ENCODE data around the gene GALNT9.

The GALNT9 gene

DNA sequence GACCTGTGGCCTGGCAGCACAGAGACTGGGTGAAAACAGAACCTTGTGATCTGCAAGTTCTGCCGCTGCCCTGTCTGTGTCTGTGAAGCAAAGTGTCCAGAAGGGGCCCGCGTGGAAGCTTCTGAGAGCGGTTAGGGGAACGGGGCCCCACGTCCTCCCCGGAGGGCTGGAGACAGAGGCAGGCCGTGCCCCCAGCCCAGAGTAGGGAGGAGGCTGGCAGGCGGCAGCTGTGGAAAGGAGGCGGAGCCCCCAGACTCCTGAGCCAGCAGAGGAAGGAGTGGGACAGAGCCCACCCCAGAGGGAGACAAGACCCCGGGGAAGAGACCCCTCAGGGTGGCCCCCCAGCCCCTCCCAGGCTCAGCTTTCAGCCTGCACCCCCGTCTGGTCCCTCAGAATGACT is 49.0 kb downstream of the GALNT9 start:
- TF ChIP-seq, protein P1, sequence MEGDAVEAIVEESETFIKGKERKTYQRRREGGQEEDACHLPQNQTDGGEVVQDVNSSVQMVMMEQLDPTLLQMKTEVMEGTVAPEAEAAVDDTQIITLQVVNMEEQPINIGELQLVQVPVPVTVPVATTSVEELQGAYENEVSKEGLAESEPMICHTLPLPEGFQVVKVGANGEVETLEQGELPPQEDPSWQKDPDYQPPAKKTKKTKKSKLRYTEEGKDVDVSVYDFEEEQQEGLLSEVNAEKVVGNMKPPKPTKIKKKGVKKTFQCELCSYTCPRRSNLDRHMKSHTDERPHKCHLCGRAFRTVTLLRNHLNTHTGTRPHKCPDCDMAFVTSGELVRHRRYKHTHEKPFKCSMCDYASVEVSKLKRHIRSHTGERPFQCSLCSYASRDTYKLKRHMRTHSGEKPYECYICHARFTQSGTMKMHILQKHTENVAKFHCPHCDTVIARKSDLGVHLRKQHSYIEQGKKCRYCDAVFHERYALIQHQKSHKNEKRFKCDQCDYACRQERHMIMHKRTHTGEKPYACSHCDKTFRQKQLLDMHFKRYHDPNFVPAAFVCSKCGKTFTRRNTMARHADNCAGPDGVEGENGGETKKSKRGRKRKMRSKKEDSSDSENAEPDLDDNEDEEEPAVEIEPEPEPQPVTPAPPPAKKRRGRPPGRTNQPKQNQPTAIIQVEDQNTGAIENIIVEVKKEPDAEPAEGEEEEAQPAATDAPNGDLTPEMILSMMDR (IDR thresholded peaks at IDR 0.05; ENCODE audit: low read depth, low read length) = no peak
- DNase-seq (ENCODE audit: low read depth in 2 of 2) = no peak
- H3K4me3 ChIP-seq (replicated peaks in 1 of 2; ENCODE audit: low read depth in 2 of 2, low read length in 2 of 2) = no peak overlapping the region

DNA sequence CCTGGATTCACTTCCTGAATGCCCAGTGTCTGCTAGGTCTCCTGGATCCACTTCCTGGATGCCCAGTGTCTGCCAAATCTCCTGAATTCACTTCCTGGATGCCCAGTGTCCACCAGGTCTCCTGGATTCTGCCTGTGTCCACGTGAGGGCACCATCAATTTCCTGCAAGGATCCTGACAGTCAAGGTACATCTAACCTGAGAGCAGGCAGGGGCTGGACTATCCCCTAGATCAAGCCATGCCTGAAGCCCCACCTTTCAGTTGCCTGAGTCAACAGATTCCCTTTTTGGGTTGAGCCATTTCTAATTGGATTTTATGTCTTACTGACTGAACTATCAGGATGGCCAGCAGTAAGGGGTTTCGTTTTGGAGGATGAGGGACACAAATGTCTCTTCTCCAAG is 49.5 kb downstream of the GALNT9 start:
- no peak for DNase-seq (ENCODE audit: low read depth in 2 of 2)

DNA sequence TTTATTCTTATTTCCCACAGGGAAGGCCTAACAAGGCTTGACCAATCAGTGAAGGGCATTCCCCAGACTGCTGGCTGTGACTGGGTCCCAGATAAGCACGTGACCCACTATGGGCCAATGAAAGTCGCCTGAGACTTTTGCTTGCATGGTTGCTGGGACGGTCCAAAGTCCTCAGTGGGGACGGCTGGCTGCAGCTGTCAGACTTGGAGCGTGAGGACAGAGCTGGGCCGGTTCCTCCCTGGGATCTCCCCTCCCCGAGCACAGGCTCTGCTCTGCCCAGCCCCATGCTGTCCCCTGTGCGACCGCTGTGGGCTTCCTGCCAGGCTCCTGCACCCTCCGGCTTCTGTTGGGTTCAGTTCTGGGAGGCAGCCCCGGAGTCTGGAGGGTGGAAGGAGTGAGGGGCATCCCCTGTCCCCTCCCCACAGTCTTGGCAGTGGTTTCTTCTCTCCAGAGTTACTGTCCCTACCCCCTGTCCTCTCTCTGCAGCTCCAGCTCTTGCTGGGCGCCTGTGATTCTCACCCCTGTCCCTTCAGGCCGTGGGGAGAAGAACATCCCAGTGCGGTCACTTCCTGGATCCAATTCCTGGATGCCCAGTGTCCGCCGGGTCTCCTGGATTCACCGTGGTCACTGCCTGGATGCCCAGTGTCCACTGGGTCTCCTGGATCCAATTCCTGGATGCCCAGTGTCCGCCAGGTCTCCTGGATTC is 50.1 kb downstream of the GALNT9 start:
- H3K4me3 ChIP-seq (replicated peaks in 1 of 2; ENCODE audit: low read depth in 2 of 2, low read length in 2 of 2) = no peak overlapping the region
- peak; percentile 46 to 54 for DNase-seq (ENCODE audit: low read depth in 2 of 2)
- TF ChIP-seq, protein P1 (IDR thresholded peaks at IDR 0.05; ENCODE audit: low read depth, low read length) = no peak

More for the DNA sequence above, 49.5 kb downstream of the GALNT9 start:
- TF ChIP-seq, protein P1 (IDR thresholded peaks at IDR 0.05; ENCODE audit: low read depth, low read length) = no peak
- H3K4me3 ChIP-seq (replicated peaks in 1 of 2; ENCODE audit: low read depth in 2 of 2, low read length in 2 of 2) = no peak overlapping the region

DNA sequence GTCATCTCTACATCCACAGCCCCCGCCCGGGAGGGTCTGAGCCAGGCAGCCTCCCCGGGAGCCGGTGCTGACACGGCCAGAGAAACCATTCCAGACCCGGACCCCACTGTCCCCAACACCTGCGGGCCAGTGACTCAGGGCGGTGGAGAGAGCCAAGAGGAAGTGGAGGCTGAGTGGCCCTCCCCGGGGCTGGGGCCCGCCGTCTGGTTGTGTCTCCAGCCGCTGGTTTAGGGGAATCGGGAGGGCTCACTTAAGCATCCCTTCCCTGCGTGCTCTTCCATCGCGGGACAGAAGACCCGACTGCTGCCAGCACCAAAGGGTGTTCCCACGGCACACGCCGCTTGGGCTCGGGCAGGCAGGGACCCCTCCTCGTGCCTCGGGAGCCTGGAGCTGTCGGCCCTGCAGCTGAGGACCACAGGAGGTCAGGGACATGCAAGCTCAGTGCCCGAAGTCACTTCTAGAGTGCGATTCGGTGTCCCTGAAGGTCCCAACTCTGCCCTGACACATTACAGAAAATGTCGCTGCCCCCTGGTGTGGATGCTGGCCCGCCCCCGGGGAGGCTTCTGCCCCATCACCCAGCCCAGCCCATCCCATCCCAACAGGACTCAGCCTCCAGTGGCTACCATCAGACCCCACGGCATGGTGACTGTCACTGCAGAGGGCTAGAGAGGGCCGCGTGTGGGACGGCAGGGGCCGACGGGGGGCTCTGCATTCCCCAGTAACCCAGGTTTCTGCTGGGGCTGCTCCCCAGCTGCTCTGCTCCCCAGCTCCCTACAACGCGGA is 50.8 kb downstream of the GALNT9 start:
- H3K4me3 ChIP-seq (replicated peaks in 1 of 2; ENCODE audit: low read depth in 2 of 2, low read length in 2 of 2) = no peak overlapping the region
- DNase-seq (ENCODE audit: low read depth in 2 of 2) = no peak
- TF ChIP-seq, protein P1 (IDR thresholded peaks at IDR 0.05; ENCODE audit: low read depth, low read length) = no peak

DNA sequence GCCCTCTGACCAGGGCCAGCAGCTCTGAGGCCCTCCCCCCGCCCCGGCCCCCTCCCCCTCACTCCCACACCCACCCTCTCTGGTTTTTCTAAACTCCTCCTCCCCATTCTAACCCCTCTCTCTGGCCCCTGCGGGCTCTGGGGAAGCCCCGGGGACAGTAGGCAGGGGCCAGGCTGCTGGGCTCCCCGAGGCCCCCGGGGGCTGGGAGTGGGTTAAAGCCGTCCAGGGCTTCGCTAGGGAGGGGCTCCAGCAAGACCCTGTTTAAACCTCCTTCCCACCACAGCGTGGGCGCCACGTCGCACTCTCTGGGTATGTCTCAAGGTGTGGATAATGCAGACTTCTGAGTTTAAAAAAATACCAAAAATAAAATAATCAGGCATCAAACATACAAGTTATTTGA is 51.4 kb downstream of the GALNT9 start:
- TF ChIP-seq, protein P1 (IDR thresholded peaks at IDR 0.05; ENCODE audit: low read depth, low read length) = no peak
- DNase-seq (ENCODE audit: low read depth in 2 of 2) = no peak
- no peak overlapping the region for H3K4me3 ChIP-seq (replicated peaks in 1 of 2; ENCODE audit: low read depth in 2 of 2, low read length in 2 of 2)

DNA sequence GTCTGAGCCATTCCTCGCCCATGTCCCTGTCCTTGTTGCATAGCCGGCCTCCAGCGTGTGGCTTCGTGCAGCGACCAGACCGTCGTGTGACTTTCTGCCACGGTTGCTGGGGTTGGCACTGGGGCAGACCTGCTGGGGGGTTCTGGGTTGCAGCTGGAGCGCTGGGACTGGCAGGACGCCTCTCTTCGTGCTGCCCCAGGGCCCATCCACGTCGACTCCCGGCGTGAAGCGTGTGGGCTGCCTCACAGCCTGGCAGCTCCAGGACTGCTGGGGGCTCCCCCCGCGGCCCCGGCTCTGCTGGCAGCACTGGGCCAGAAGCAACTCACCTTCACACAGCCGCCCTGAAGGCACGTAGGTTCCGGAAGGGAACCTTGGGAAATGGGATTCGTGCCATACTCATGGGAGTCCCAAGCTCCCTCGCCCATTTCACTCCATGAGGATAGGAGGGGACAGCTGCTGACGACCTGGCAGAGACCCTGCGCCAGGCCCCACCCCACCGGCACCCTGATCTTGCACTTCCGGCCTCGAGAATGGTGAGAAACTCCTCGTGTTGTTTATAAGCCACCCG is 51.9 kb downstream of the GALNT9 start:
- no peak overlapping the region for H3K4me3 ChIP-seq (replicated peaks in 1 of 2; ENCODE audit: low read depth in 2 of 2, low read length in 2 of 2)
- DNase-seq (ENCODE audit: low read depth in 2 of 2) = no peak
- TF ChIP-seq, protein P1 (IDR thresholded peaks at IDR 0.05; ENCODE audit: low read depth, low read length) = no peak

Measured in cardiac fibroblast (primary cell).